Liver (tissue), 9 donors: ENCODE results near the gene SLC4A7. TPM values are rescaled to one million over a fixed set of nuclear protein-coding genes. Genes with fewer than 3 reads are reported as not detected.

ENCODE experiments used
- DNase-seq: peaks from one replicate; pipeline ENCODE4 v3.0.0-alpha.2; 2017; ENCODE audit warnings: low spot score
- H3K27ac ChIP-seq, 2 donors: one replicate each; pipeline ENCODE4 v1.7.0; 2013; ENCODE audit warnings: inconsistent platforms in 2 of 2, low read length in 2 of 2, control low read depth in 1 of 2, low read depth in 1 of 2, mild to moderate bottlenecking in 1 of 2
- H3K27me3 ChIP-seq, 4 donors: one replicate each; pipeline versions ENCODE4 v1.6.1 to v1.7.0; 2013; ENCODE audit warnings: low read length in 3 of 4, inconsistent platforms in 1 of 4, mild to moderate bottlenecking in 1 of 4, moderate library complexity in 1 of 4; ENCODE audit not compliant: control insufficient read depth in 4 of 4, insufficient read depth in 4 of 4
- H3K36me3 ChIP-seq, 4 donors: one replicate each; pipeline versions ENCODE4 v1.6.1 to v1.7.0; 2013; ENCODE audit warnings: low read length in 3 of 4, mild to moderate bottlenecking in 3 of 4, low read depth in 1 of 4, moderate library complexity in 1 of 4; ENCODE audit not compliant: control insufficient read depth in 4 of 4, insufficient read depth in 3 of 4
- H3K4me1 ChIP-seq, 4 donors: one replicate each; pipeline versions ENCODE4 v1.6.1 to v1.7.0; 2013; ENCODE audit warnings: low read length in 3 of 4, mild to moderate bottlenecking in 3 of 4, moderate library complexity in 1 of 4; ENCODE audit not compliant: control insufficient read depth in 4 of 4, insufficient read depth in 4 of 4
- H3K4me3 ChIP-seq, 3 donors: one replicate each; pipeline versions ENCODE4 v1.6.1 to v1.7.0; 2013; ENCODE audit warnings: low read length in 3 of 3, control low read depth in 1 of 3, low read depth in 1 of 3, mild to moderate bottlenecking in 1 of 3
- H3K9ac ChIP-seq, 2 donors: one replicate each; pipeline ENCODE4 v1.7.0; 2013; ENCODE audit warnings: low read length in 2 of 2, mild to moderate bottlenecking in 2 of 2, moderate library complexity in 2 of 2, control low read depth in 1 of 2, low read depth in 1 of 2
- H3K9me3 ChIP-seq, 4 donors: one replicate each; pipeline versions ENCODE4 v1.6.1 to v1.7.0; 2013; ENCODE audit warnings: low read length in 3 of 4; ENCODE audit not compliant: control insufficient read depth in 4 of 4
- ATF3 ChIP-seq: IDR thresholded peaks from 2 replicates; pipeline ENCODE4 v1.6.1; 2016; ENCODE audit warnings: antibody characterized with exemption
- CTCF ChIP-seq: fragments of 150-350 bp; IDR thresholded peaks from 2 replicates; pipeline ENCODE4 v1.5.1; 2017; ENCODE audit warnings: improper control_type of control experiment, low read depth, low read length; ENCODE audit not compliant: missing input control
- EGR1 ChIP-seq, 2 donors: IDR thresholded peaks; 2 replicates each; pipeline ENCODE4 v1.6.1; 2016 to 2018; ENCODE audit warnings: antibody characterized with exemption in 2 of 2, low read depth in 2 of 2
- FOXA1 ChIP-seq: IDR thresholded peaks from 2 replicates; pipeline ENCODE4 v1.6.1; 2016; ENCODE audit warnings: antibody characterized with exemption
- FOXA2 ChIP-seq: IDR thresholded peaks from 2 replicates; pipeline ENCODE4 v1.6.1; 2016; ENCODE audit warnings: antibody characterized with exemption
- GABPA ChIP-seq, 2 donors: IDR thresholded peaks in 1 of 2; conservative IDR thresholded peaks in 1 of 2; 2 replicates each; pipeline ENCODE4 v1.6.1; 2016; ENCODE audit warnings: antibody characterized with exemption in 2 of 2, mild to moderate bottlenecking in 1 of 2, moderate library complexity in 1 of 2
- HNF4A ChIP-seq, 2 donors: conservative IDR thresholded peaks; 2 replicates each; pipeline ENCODE4 v1.6.1; 2016; ENCODE audit warnings: antibody characterized with exemption in 2 of 2, mild to moderate bottlenecking in 2 of 2
- HNF4G ChIP-seq: IDR thresholded peaks from 2 replicates; pipeline ENCODE4 v1.6.1; 2016; ENCODE audit warnings: antibody characterized with exemption
- JUND ChIP-seq, 2 donors: IDR thresholded peaks; 2 replicates each; pipeline ENCODE4 v1.6.1; 2016; ENCODE audit warnings: antibody characterized with exemption in 2 of 2
- MAX ChIP-seq: IDR thresholded peaks from 2 replicates; pipeline ENCODE4 v1.6.1; 2016; ENCODE audit warnings: antibody characterized with exemption
- NR2F2 ChIP-seq: IDR thresholded peaks from 2 replicates; pipeline ENCODE4 v1.6.1; 2016; ENCODE audit warnings: antibody characterized with exemption
- RAD21 ChIP-seq, 2 donors: IDR thresholded peaks; 2 replicates each; pipeline ENCODE4 v1.6.1; 2016; ENCODE audit warnings: antibody characterized with exemption in 2 of 2, mild to moderate bottlenecking in 2 of 2
- REST ChIP-seq: IDR thresholded peaks from 2 replicates; pipeline ENCODE4 v1.6.1; 2016; ENCODE audit warnings: antibody characterized with exemption, mild to moderate bottlenecking
- RXRA ChIP-seq, 2 donors: IDR thresholded peaks; 2 replicates each; pipeline ENCODE4 v1.6.1; 2017 to 2018; ENCODE audit warnings: antibody characterized with exemption in 2 of 2, mild to moderate bottlenecking in 1 of 2
- SP1 ChIP-seq: IDR thresholded peaks from 2 replicates; pipeline ENCODE4 v1.6.1; 2018; ENCODE audit warnings: antibody characterized with exemption, mild to moderate bottlenecking
- YY1 ChIP-seq: IDR thresholded peaks from 2 replicates; pipeline ENCODE4 v1.6.1; 2016; ENCODE audit warnings: antibody characterized with exemption, mild to moderate bottlenecking
- ZBTB33 ChIP-seq: IDR thresholded peaks from 2 replicates; pipeline ENCODE4 v1.6.1; 2016; ENCODE audit warnings: antibody characterized with exemption
- WGBS: extraction: QIAGEN DNeasy Blood & Tissue Kit; methylation state at CpG from one replicate; pipeline ENCODE4 v1.1.7; 2013; 5-methylcytosine and 5-hydroxymethylcytosine counted together
- polyA plus RNA-seq, 2 donors: library from polyadenylated mRNA; stranded (reverse) in 1 of 2; unstranded in 1 of 2; fragments of 200-250 nt in 1 of 2; fragments of >200 nt in 1 of 2; fragmentation: Nextera tagmentation in 1 of 2; extraction: Ambion mirVana in 1 of 2; gene quantifications; one replicate each; pipeline versions ENCODE4 v1.2.1 to v1.2.3, GENCODE V29; 2013 to 2015
- total RNA-seq, 2 donors: library from RNA; depleted of rRNA; stranded (reverse); fragments of >200 nt; gene quantifications; one replicate each; pipeline ENCODE4 v1.2.3, GENCODE V29; 2014
- donor health status: healthy.
- donor health status: healthy.
- donor health status: healthy.
- donor health status: healthy.
- donor health status: healthy.

Gene SLC4A7
- total and polyA plus RNA-seq, 4 donors, result 0.76 to 9.8 (median 4.1) TPM

- no peak overlapping the region for H3K27ac ChIP-seq
- H3K4me1 ChIP-seq, result no peaks in the 10 kb centered on the region
- DNase-seq, result no peak
- TF ChIP-seq HNF4A (conservative IDR thresholded peaks at IDR 0.05) (no peak), ZBTB33 (no peak), RXRA (IDR thresholded peaks at IDR 0.05) (no peak), NR2F2 (no peak), HNF4G (no peak), ATF3 (no peak), FOXA2 (no peak), SP1 (no peak), JUND (IDR thresholded peaks at IDR 0.05) (no peak), CTCF (no peak), GABPA (IDR thresholded peaks at IDR 0.05 in 1 of 2, conservative IDR thresholded peaks at IDR 0.05 in 1 of 2) (no peak), EGR1 (IDR thresholded peaks at IDR 0.05; ENCODE audit: low read depth in 2 of 2) (no peak), YY1 (no peak), REST (no peak), FOXA1 (no peak), RAD21 (IDR thresholded peaks at IDR 0.05) (no peak)
- H3K36me3 ChIP-seq, result no peaks in the 10 kb centered on the region
- H3K9ac ChIP-seq, result no peak overlapping the region
- H3K4me3 ChIP-seq, result no peak overlapping the region
- H3K27me3 ChIP-seq, result no peaks in the 10 kb centered on the region
- H3K9me3 ChIP-seq, result no peaks in the 10 kb centered on the region
These were observed 44.6 kb upstream of the SLC4A7 start for GRCh38 chr3:27528791-27529190.

- 88% methylated on average over 6 of the region's 6 CpGs for WGBS
- no peak overlapping the region for H3K4me3 ChIP-seq
- TF ChIP-seq MAX, result no peak
- no peak for TF ChIP-seq FOXA1
- TF ChIP-seq REST, result no peak
- TF ChIP-seq NR2F2, result no peak
- TF ChIP-seq HNF4A (conservative IDR thresholded peaks at IDR 0.05), result no peak
- TF ChIP-seq ZBTB33, result no peak
- TF ChIP-seq SP1, result no peak
- no peak for TF ChIP-seq JUND (IDR thresholded peaks at IDR 0.05)
- no peak for TF ChIP-seq RAD21 (IDR thresholded peaks at IDR 0.05)
- no peak for TF ChIP-seq ATF3
These were observed 42.6 kb upstream of the SLC4A7 start for GRCh38 chr3:27526614-27527315.

More at GRCh38 chr3:27526614-27527315, 42.6 kb upstream of the SLC4A7 start:
- H3K27me3 ChIP-seq, result no peaks in the 10 kb centered on the region
- DNase-seq, result no peak
- H3K4me1 ChIP-seq, result no peaks in the 10 kb centered on the region
- H3K9ac ChIP-seq, result no peak overlapping the region
- no peaks in the 10 kb centered on the region for H3K36me3 ChIP-seq
- no peaks in the 10 kb centered on the region for H3K9me3 ChIP-seq
- H3K27ac ChIP-seq, result no peak overlapping the region
